ENCODE measurements around the gene RASSF8.

RASSF8 gene

DNA sequence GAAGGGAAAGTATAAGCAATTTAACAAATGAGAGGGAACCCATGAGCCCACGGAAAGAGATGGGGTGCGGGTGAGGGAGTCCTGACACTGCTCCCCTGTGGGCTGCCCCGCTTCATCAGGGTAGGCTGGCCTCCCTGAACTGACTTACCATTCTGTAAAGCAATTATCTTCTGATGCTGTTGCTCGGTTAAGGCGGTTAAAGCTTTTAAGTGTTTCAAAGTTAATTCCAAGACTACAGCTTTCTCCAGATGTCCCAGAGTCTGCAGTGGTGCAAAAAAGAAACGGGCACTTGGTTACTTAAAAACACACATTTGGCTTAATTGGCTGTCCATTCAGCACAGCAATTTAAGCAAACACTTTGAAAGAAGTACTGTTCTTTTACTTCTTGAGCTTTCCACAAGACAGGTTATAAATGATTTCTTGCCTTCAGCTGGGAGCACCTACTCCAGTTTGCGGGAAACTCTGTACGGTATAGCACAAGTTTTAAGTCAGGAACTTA, 165.0 kb downstream of the RASSF8 start:
- no peaks in the 10 kb centered on the region for H3K9me3 ChIP-seq (replicated peaks; ENCODE audit: insufficient read depth, low read length)
- peak overlapping the region; percentile 76 for H3K4me2 ChIP-seq (ENCODE audit: low read depth, low read length)
- no peaks in the 10 kb centered on the region for H3K36me3 ChIP-seq (replicated peaks; ENCODE audit: insufficient read depth, low read length)
- no peak for TF ChIP-seq EZH2phosphoT487 (IDR thresholded peaks at IDR 0.05; ENCODE audit: low read length)
- TF ChIP-seq, protein P1, sequence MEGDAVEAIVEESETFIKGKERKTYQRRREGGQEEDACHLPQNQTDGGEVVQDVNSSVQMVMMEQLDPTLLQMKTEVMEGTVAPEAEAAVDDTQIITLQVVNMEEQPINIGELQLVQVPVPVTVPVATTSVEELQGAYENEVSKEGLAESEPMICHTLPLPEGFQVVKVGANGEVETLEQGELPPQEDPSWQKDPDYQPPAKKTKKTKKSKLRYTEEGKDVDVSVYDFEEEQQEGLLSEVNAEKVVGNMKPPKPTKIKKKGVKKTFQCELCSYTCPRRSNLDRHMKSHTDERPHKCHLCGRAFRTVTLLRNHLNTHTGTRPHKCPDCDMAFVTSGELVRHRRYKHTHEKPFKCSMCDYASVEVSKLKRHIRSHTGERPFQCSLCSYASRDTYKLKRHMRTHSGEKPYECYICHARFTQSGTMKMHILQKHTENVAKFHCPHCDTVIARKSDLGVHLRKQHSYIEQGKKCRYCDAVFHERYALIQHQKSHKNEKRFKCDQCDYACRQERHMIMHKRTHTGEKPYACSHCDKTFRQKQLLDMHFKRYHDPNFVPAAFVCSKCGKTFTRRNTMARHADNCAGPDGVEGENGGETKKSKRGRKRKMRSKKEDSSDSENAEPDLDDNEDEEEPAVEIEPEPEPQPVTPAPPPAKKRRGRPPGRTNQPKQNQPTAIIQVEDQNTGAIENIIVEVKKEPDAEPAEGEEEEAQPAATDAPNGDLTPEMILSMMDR (IDR thresholded peaks at IDR 0.05; ENCODE audit: low read length) = no peak
- no peak for TF ChIP-seq EZH2 (optimal IDR thresholded peaks at IDR 0.05; ENCODE audit: low read depth, low read length)
- no peaks in the 10 kb centered on the region for H4K20me1 ChIP-seq (ENCODE audit: insufficient read depth, low read length)
- H3K79me2 ChIP-seq (ENCODE audit: low read length) = peaks cover 49% of the 10 kb centered on the region
- H3K4me1 ChIP-seq (ENCODE audit: low read length) = peaks cover 22% of the 10 kb centered on the region
- DNase-seq = peak; percentile 39
- H3K4me3 ChIP-seq (ENCODE audit: low read length) = peak overlapping the region; percentile 77
- H3K27ac ChIP-seq (ENCODE audit: low read length) = peak overlapping the region; percentile 98
- no peaks in the 10 kb centered on the region for H3K27me3 ChIP-seq (replicated peaks; ENCODE audit: insufficient read depth, low read length)
- H2AFZ ChIP-seq (ENCODE audit: low read length) = no peak overlapping the region
- no peaks in the 10 kb centered on the region for H3K9me2 ChIP-seq (replicated peaks; ENCODE audit: insufficient read depth, low read length)
- H3F3A ChIP-seq (ENCODE audit: insufficient read depth, low read length) = peaks cover 70% of the 10 kb centered on the region
- H3K9ac ChIP-seq (ENCODE audit: low read length) = peak overlapping the region; percentile 80

DNA sequence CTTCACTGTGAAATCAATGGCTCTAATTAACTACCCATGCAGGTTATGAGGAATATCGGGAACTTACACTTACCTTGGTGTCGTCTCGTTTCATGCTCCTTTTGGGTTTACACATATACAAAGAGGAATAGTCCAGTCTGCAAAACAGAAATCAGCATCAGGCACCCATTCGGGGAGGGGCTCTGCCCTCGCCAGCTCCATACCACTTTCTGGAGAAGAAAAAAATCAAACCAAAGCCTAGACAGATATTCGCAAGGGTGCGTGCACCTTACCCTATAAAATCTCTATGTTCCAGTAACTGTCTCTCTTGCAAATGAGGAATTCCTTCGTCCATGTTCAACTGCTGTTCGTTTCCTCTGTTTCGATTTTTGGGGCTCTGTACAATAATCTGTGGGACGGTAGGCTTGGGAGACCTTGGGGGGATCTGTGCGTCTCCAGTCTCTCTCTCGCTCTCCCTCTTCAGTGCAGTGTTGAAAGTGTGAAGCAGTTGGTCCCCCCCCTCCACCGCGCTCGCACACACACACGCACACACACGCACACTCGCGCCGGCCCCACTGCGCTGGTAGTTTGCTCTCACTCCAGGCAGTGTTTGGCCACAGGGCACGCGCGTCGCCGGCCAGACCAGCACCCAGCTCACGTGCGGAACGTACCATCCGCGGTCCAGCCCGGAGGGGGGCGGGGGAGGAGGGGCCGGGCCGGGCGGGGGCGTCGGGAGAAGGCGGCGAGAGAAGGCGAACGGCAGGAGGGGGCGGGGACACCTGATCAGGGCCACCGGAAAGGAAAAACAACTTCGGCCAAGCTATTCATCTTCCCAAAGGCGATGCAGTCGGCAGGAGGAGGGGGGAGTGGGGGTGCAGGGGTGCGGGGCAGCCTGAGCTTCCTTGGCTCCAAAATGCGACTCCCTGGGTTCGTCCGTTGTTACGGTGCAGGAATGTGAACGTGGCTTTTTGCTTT, 166.2 kb downstream of the RASSF8 start, which contains the start of gene BHLHE41:
Gene BHLHE41 (minus strand): TSS at position 592 of the 954 bp plus-strand sequence. CDS start 258 bp downstream, at position 334.
- no peaks in the 10 kb centered on the region for H3K9me2 ChIP-seq (replicated peaks; ENCODE audit: insufficient read depth, low read length)
- H3K4me3 ChIP-seq (ENCODE audit: low read length) = peak within 1 kb of the TSS; percentile 77
- no peaks in the 10 kb centered on the region for H3K9me3 ChIP-seq (replicated peaks; ENCODE audit: insufficient read depth, low read length)
- H4K20me1 ChIP-seq (ENCODE audit: insufficient read depth, low read length) = no peaks in the 10 kb centered on the region
- H2AFZ ChIP-seq (ENCODE audit: low read length) = peak within 1 kb of the TSS; percentile 75
- peak within 1 kb of the TSS; percentile 97 for H3K9ac ChIP-seq (ENCODE audit: low read length)
- H3K27me3 ChIP-seq (replicated peaks; ENCODE audit: insufficient read depth, low read length) = no peaks in the 10 kb centered on the region
- no peaks in the 10 kb centered on the region for H3K36me3 ChIP-seq (replicated peaks; ENCODE audit: insufficient read depth, low read length)
- H3K27ac ChIP-seq (ENCODE audit: low read length) = peak within 1 kb of the TSS; percentile 98
- peaks cover 15% of the 10 kb centered on the region for H3K4me1 ChIP-seq (ENCODE audit: low read length)
- peak within 1 kb of the TSS; percentile 97 for H3K4me2 ChIP-seq (ENCODE audit: low read depth, low read length)
- H3F3A ChIP-seq (ENCODE audit: insufficient read depth, low read length) = peaks cover 59% of the 10 kb centered on the region
- DNase-seq = peak; percentile 85
- peaks cover 42% of the 10 kb centered on the region for H3K79me2 ChIP-seq (ENCODE audit: low read length)
- no peak for TF ChIP-seq EZH2phosphoT487 (IDR thresholded peaks at IDR 0.05; ENCODE audit: low read length)
- no peak for TF ChIP-seq EZH2 (optimal IDR thresholded peaks at IDR 0.05; ENCODE audit: low read depth, low read length)
- TF ChIP-seq, protein P1 (IDR thresholded peaks at IDR 0.05; ENCODE audit: low read length) = no peak

DNA sequence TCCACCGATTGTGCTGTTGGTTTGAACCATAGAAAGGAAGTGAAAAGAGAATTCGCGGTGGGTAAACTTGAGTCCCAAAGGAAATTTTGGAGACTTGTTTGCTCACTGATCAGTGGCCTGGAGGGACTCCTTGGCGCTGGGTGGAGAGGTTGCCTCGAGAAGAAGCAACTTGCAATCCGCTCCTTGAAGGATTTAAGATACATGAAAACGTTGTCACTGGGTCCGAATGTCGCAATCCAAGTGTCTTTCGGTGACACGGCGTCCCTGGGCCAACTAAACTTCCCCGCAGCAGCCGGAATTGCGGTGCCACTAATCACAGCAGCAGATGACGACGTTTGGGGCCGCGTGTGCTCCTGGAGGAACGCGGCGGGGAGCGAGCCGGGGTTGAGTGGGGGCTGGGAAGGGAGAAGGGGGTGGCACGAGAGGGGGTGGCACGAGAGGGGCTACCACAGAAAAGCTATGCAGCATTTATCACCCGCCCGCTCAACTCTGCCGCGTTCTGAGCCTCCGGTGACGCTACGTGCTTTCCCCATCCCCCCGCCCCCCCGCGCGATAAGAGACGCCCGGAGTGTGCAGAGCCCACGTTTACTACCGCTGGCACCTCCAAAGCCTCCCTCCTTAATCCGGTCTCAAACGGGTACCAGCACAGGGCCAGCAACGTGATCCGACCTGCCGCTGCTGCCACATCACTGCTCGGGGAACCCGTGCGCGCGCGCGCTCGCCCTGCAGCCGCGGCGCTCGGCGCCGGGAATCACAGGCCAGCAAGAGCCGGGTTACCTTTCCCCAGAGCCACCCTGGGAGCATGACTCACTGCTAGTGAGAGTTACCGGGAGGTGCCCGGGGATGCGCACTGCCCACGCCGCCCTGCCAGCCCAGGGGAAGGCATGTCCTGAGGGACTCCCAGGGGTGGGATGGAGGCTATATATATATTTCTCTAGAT, 167.2 kb downstream of the RASSF8 start:
- Histone ChIP-seq H3K27ac (ENCODE audit: low read length) (peak overlapping the region; percentile 98), H3K9me2 (replicated peaks; ENCODE audit: insufficient read depth, low read length) (no peaks in the 10 kb centered on the region), H3K9ac (ENCODE audit: low read length) (peak overlapping the region; percentile 97), H3K4me3 (ENCODE audit: low read length) (peak overlapping the region; percentile 77), H4K20me1 (ENCODE audit: insufficient read depth, low read length) (no peaks in the 10 kb centered on the region), H3K36me3 (replicated peaks; ENCODE audit: insufficient read depth, low read length) (no peaks in the 10 kb centered on the region), H3F3A (ENCODE audit: insufficient read depth, low read length) (peaks cover 49% of the 10 kb centered on the region), H3K4me1 (ENCODE audit: low read length) (peaks cover 10% of the 10 kb centered on the region), H3K4me2 (ENCODE audit: low read depth, low read length) (peak overlapping the region; percentile 97), H3K79me2 (ENCODE audit: low read length) (peaks cover 36% of the 10 kb centered on the region), H2AFZ (ENCODE audit: low read length) (peak overlapping the region; percentile 75), H3K27me3 (replicated peaks; ENCODE audit: insufficient read depth, low read length) (no peaks in the 10 kb centered on the region), H3K9me3 (replicated peaks; ENCODE audit: insufficient read depth, low read length) (no peaks in the 10 kb centered on the region)
- peak; percentile 79 for DNase-seq
- TF ChIP-seq EZH2 (optimal IDR thresholded peaks at IDR 0.05; ENCODE audit: low read depth, low read length) = no peak
- TF ChIP-seq, protein P1 (IDR thresholded peaks at IDR 0.05; ENCODE audit: low read length) = no peak
- TF ChIP-seq EZH2phosphoT487 (IDR thresholded peaks at IDR 0.05; ENCODE audit: low read length) = no peak

All from MM.1S (cell line).